ENCODE measurements around the gene RARRES1. TPM values are rescaled to one million over a fixed set of nuclear protein-coding genes. Genes with fewer than 3 reads are reported as not detected.

Gene RARRES1
- total RNA-seq, 1 donor from 2014 or later, result 22.3 TPM

- DNase-seq (ENCODE audit: missing footprints), result no peak
- no peak for ATAC-seq
- intact Hi-C loops (cut with DNase I), result no loop called here
Measured at GRCh38 chr3:158666416-158666815, 65.8 kb downstream of the RARRES1 start.

DNA sequence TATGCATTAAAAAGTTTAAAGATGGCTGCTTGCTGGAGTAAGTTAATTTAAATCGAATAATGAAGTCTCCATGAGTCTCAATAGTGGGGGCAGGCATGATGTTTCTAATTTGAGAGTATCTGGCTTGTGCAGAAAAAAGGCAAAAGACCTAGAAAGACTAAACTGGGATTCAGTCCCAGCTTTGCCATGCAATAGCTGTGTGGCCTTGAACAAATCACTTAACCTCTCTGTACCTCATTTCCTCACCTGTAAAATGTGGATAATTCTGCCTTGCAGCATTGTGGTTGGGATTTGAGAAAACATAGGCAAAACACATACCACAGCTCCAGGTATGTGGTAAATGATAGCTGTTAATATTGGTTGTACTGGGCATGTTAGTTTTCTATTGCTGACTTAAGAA is 68.4 kb downstream of the RARRES1 start:
- ATAC-seq (no peak), DNase-seq (ENCODE audit: missing footprints) (no peak)
- intact Hi-C loops (cut with DNase I), result no loop called here

DNA sequence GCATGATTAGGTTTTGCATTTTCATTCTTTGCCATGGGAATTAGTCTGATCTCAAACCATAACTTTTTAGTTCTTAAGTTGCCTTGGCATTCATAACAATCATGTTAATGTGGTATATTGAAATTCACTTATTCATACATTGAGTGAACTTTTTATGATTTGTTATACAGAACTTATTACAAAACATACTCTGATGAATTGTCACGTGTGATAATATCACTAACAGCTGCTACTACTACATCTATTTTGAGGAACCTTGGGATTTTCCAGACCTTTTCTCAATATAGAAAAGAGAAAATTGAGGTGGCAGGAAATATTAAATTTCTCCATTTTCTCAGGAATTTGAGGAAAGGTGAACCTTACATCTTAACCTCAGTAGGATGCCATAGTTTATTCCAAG is 69.0 kb downstream of the RARRES1 start:
- intact Hi-C loops (cut with DNase I), result no loop called here
- ATAC-seq, result no peak
- DNase-seq (ENCODE audit: missing footprints), result no peak

GRCh38 chr3:158660711-158661110 is 71.5 kb downstream of the RARRES1 start:
- intact Hi-C loops (cut with DNase I), result no loop called here
- ATAC-seq (no peak), DNase-seq (ENCODE audit: missing footprints) (no peak)

DNA sequence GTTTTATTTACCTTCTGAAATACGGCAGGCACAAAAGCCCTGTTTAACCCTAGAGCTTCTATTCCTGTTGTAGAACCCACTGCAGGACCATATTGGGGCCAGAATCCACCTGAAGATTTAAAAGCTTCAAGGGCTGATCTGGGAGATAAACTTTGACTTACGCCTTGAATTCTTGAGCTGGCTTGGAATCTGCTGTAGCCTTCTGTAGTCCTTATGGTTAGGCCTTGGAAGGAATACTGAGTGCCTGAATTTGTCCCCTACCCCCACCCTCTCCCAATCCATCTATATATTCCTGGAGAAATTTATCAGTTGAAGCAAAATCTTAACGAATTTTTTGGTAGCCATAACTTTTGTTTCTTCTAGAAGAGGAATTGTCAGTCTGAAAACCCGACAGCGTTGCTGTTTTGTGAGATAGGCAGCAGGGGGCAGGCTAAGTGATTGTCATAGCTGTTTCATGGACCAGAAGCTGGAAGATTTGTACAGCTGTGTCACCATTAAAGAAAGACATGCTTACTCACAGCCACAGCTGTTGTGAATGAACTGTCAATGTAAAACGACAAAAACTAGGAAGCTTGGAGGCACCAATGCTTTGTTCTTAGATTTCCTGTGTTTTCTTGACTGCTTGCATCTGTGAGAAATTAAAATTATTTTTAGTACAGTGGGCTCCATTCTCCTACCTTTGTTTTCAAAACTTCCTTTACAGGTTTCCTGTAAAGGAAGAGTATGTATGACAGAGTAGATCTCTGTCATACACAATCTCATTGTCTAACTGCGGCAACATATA is 72.6 kb downstream of the RARRES1 start:
- intact Hi-C loops (cut with DNase I), result loop anchor here (10.0 kb wide), 1 partner anchor 1575 kb away; no protein-coding TSS in a partner anchor
- ATAC-seq (peak; percentile 46), DNase-seq (ENCODE audit: missing footprints) (no peak)

GRCh38 chr3:158658889-158659288 is 73.4 kb downstream of the RARRES1 start:
- no peak for DNase-seq (ENCODE audit: missing footprints)
- intact Hi-C loops (cut with DNase I), result loop anchor here (10.0 kb wide), 1 partner anchor 1574 kb away; no protein-coding TSS in a partner anchor
- ATAC-seq, result no peak

DNA sequence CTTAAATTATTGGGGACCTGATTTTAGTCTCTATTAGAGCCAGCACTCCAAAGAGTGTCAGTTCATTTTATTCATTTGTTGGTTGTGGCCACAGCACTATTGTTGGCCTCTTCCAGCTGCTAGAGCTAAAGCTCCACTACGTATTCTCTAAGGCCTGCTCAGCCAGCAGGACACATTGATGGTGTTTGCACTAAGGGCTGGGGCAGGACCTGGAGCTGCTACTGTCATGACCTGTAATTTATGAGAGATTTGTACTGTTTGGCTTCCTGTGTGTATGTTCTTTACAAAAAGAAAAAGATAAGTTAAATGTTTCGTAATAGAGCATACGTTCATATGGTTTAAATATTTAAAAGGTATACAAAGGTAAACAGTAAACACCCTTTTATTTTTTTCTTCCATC is 79.8 kb downstream of the RARRES1 start:
- ATAC-seq (no peak), DNase-seq (ENCODE audit: missing footprints) (no peak)
- intact Hi-C loops (cut with DNase I), result loop anchor here (10.0 kb wide), 1 partner anchor 1568 kb away; no protein-coding TSS in a partner anchor

GRCh38 chr3:158651192-158651591 is 81.1 kb downstream of the RARRES1 start:
- ATAC-seq, result no peak
- DNase-seq (ENCODE audit: missing footprints), result no peak
- intact Hi-C loops (cut with DNase I), result loop anchor here (10.0 kb wide), 1 partner anchor 1566 kb away; no protein-coding TSS in a partner anchor

GRCh38 chr3:158649791-158650190 is 82.5 kb downstream of the RARRES1 start:
- DNase-seq (ENCODE audit: missing footprints) (no peak), ATAC-seq (no peak)
- intact Hi-C loops (cut with DNase I), result loop anchor here (10.0 kb wide), 1 partner anchor 1565 kb away; no protein-coding TSS in a partner anchor

Other genes starting within 250 kb of the RARRES1 start
- gene MLF1, start 161.3 kb downstream of the RARRES1 start, total RNA-seq, result 191 TPM
- 60.1 TPM for gene GFM1, start 87.9 kb downstream of the RARRES1 start, total RNA-seq
- 3.9 TPM for gene LXN, start 59.8 kb downstream of the RARRES1 start, total RNA-seq
- gene MFSD1, start 69.6 kb upstream of the RARRES1 start, total RNA-seq, result 32.2 TPM

Data from Right ventricle myocardium inferior (tissue), 1 donor.